Measurements from ENCODE around the gene PIM3. TPM values are rescaled to one million over a fixed set of nuclear protein-coding genes. Genes with fewer than 3 reads are reported as not detected.
A peak's percentile ranks its signal among the peaks of the same experiment; 100 is the strongest.

PIM3 gene
- total and polyA plus RNA-seq, 2 of the 8 experiments (the other 6 are each of a cell fraction or from before 2014, with no cell fraction given): 22.6 to 30.0 TPM

DNA sequence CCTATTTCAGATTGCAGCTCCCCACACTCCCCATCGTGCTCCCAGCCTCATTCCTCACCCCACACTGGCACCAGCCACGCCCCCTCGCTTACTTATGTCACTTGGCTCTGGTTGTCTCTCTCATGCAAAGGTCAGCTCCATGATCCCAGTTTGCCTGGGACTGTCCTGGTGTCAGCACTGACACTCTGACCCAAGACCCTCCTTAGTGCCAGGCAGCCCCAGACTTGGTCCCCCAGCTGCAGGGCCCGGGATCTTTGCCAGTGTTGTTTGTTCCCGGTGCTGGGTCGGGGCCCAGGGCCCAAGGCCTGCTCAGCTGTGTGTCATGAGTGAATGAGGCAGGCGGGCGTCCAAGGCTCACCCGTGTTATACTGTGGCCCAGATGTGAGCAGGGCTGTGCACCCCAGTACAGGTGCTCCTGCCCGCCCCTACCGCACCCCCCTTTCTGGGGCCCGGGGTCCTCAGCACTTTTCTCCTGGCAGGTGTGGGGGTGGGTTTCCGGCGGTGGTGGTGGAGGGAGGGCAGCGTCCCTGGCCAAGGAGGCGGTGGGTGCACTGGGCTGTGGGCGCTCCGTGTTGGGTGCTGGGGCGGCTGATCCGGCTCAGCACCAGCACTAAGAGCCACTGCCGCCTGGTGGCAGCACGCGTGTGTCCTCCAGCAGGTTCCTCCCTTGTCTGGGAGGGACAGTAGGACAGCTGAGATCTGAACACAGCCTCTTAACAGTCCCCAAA, 32.5 kb downstream of the PIM3 start:
- H2AK5ac ChIP-seq (ENCODE audit: low read depth, low read length): no peak overlapping the region
- peaks cover 0 to 21% of the 10 kb centered on the region in 2 experiments; a peak in 2 of 4 replicates for H3K9me3 ChIP-seq (ENCODE audit: insufficient read depth in 2 of 2, low read depth in 1 of 2, low read length in 1 of 2)
- no peak overlapping the region for H3K18ac ChIP-seq (ENCODE audit: extremely low read depth, low read length)
- no peak overlapping the region for H2BK5ac ChIP-seq (ENCODE audit: low read depth, low read length)
- DNase-seq (ENCODE audit: low read depth in 1 of 2, low spot score in 2 of 2): peak in 1 of 2 experiments; percentile 73
- H3K4ac ChIP-seq (replicated peaks; ENCODE audit: insufficient read length, low read depth, low read length): no peak overlapping the region
- no peak overlapping the region; a peak in 1 of 4 replicates for H3K4me2 ChIP-seq (ENCODE audit: insufficient read depth in 1 of 2, low read depth in 2 of 2, low read length in 2 of 2)
- no peaks in the 10 kb centered on the region for H3K36me3 ChIP-seq (ENCODE audit: control insufficient read depth in 2 of 4, insufficient read depth in 4 of 4, low read length in 3 of 4)
- ChIA-PET CTCF (ENCODE audit: partially characterized antibody) (interaction anchor here (0.7 to 5.2 kb wide), 28 partner anchors 9 to 246 kb away, joined by 3 to 83 read pairs (median 5); no protein-coding TSS in a partner anchor), POLR2A (ENCODE audit: partially characterized antibody) (interaction anchor here (1.1 kb wide), 1 partner anchor 37 kb away, joined by 4 read pairs; no protein-coding TSS in a partner anchor)
- no peaks in the 10 kb centered on the region for H4K20me1 ChIP-seq (replicated peaks in 1 of 2; ENCODE audit: control insufficient read depth in 1 of 2, insufficient read depth in 2 of 2, low read length in 2 of 2)
- no peak overlapping the region for H2BK12ac ChIP-seq (ENCODE audit: low read depth, low read length)
- H3K23ac ChIP-seq (ENCODE audit: insufficient read length): no peak overlapping the region
- no peak overlapping the region for H3K56ac ChIP-seq (replicated peaks; ENCODE audit: insufficient read length, low read depth, low read length)
- peaks cover 0 to 6% (median 0%) of the 10 kb centered on the region in 4 experiments; a peak in 1 of 7 replicates for H3K27me3 ChIP-seq (replicated peaks in 1 of 4; ENCODE audit: control insufficient read depth in 3 of 4, extremely low read depth in 1 of 4, insufficient read depth in 3 of 4, low read length in 3 of 4)
- FAIRE-seq: no peak
- no peak overlapping the region for H3K4me3 ChIP-seq (ENCODE audit: extremely low read depth in 1 of 4, insufficient read depth in 2 of 4, low read depth in 3 of 4, low read length in 4 of 4)
- H2BK120ac ChIP-seq (replicated peaks; ENCODE audit: low read depth, low read length): no peak overlapping the region
- H3K9ac ChIP-seq (replicated peaks in 1 of 4; ENCODE audit: extremely low read depth in 1 of 4, low read depth in 3 of 4, low read length in 3 of 4): no peak overlapping the region
- no peak overlapping the region for H4K5ac ChIP-seq (ENCODE audit: insufficient read length, low read depth, low read length)
- H3K4me1 ChIP-seq (replicated peaks in 1 of 4; ENCODE audit: control insufficient read depth in 3 of 4, insufficient read depth in 4 of 4, low read length in 3 of 4): peaks cover 0 to 1% (median 0%) of the 10 kb centered on the region in 4 experiments; a peak in 2 of 7 replicates
- TF ChIP-seq, protein P1, sequence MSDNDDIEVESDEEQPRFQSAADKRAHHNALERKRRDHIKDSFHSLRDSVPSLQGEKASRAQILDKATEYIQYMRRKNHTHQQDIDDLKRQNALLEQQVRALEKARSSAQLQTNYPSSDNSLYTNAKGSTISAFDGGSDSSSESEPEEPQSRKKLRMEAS (IDR thresholded peaks at IDR 0.05): 0 out of 2 replicates have a peak, but pooled peaks have one; percentile 13
- TF ChIP-seq RAD21 (IDR thresholded peaks at IDR 0.05 in 1 of 2, conservative IDR thresholded peaks at IDR 0.05 in 1 of 2; ENCODE audit: low read depth in 2 of 2, low read length in 2 of 2) (peak; percentile 72 to 81), POU5F1 (IDR thresholded peaks at IDR 0.05; ENCODE audit: low read depth, low read length) (no peak), GABPA (IDR thresholded peaks at IDR 0.05; ENCODE audit: borderline replicate concordance, insufficient read depth, low read length) (peak; percentile 77), CREB1 (IDR thresholded peaks at IDR 0.05) (no peak)
- TF ChIP-seq, protein P2, sequence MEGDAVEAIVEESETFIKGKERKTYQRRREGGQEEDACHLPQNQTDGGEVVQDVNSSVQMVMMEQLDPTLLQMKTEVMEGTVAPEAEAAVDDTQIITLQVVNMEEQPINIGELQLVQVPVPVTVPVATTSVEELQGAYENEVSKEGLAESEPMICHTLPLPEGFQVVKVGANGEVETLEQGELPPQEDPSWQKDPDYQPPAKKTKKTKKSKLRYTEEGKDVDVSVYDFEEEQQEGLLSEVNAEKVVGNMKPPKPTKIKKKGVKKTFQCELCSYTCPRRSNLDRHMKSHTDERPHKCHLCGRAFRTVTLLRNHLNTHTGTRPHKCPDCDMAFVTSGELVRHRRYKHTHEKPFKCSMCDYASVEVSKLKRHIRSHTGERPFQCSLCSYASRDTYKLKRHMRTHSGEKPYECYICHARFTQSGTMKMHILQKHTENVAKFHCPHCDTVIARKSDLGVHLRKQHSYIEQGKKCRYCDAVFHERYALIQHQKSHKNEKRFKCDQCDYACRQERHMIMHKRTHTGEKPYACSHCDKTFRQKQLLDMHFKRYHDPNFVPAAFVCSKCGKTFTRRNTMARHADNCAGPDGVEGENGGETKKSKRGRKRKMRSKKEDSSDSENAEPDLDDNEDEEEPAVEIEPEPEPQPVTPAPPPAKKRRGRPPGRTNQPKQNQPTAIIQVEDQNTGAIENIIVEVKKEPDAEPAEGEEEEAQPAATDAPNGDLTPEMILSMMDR (IDR thresholded peaks at IDR 0.05; ENCODE audit: control extremely low read depth in 1 of 3, insufficient read depth in 1 of 3, low read depth in 1 of 3, low read length in 3 of 3): peak; percentile 86 to 97 (median 86)
- H3K27ac ChIP-seq (ENCODE audit: low read depth, low read length): no peak overlapping the region
- H2BK15ac ChIP-seq (ENCODE audit: low read length): no peak overlapping the region
- peak overlapping the region; percentile 88 for H4K8ac ChIP-seq (ENCODE audit: extremely low read depth, insufficient read depth, low read length)
- H3K79me2 ChIP-seq (ENCODE audit: control insufficient read depth in 1 of 2, insufficient read depth in 2 of 2, low read length in 2 of 2): no peaks in the 10 kb centered on the region
- H3K23me2 ChIP-seq (ENCODE audit: low read depth, low read length): no peaks in the 10 kb centered on the region; the same call in 1 of the 2 replicates
- H2BK20ac ChIP-seq (ENCODE audit: low read length): no peak overlapping the region
- H3K79me1 ChIP-seq (ENCODE audit: low read depth, low read length): no peaks in the 10 kb centered on the region
- WGBS, 2 experiments (ENCODE audit: extremely low coverage in 1 of 2, insufficient coverage in 1 of 2, insufficient read length in 1 of 2, insufficient replicate concordance in 2 of 2, low coverage in 1 of 2, low lambda C conversion rate in 2 of 2, missing lambda C conversion rate in 1 of 2): 48% methylated on average over 20 of the region's 23 CpGs; no CpG with 5 or more reads in 1 of the 2 experiments
- H3K14ac ChIP-seq (ENCODE audit: insufficient read length): no peak overlapping the region
- no peak overlapping the region for H2AFZ ChIP-seq (ENCODE audit: low read length)
- no peak overlapping the region for H4K91ac ChIP-seq (replicated peaks; ENCODE audit: insufficient read length, low read length)

All from H1 (cell line).